Activated CD8-positive, alpha-beta memory T cell treated with anti-CD3 and anti-CD28 coated beads, Interleukin-2, amount 10 ng/mL, durations not matched to agents 7 days and 5 days (primary cell): ENCODE results near the gene CANT1. TPM values are rescaled to one million over a fixed set of nuclear protein-coding genes. Genes with fewer than 3 reads are reported as not detected.
A peak's percentile ranks its signal among the peaks of the same experiment; 100 is the strongest.

Experiments used
- ATAC-seq: fragments of 150-1000 bp; cut with Tn5 transposase; one replicate; pipeline ENCODE4 v1.10.0; 2021; ENCODE audit warnings: moderate library complexity
- CTCF ChIA-PET: fragments of 350-600 bp; sonication (Branson Sonifier 250); formaldehyde crosslinking; loops from one replicate; lab custom pipeline; 2021; ENCODE audit warnings: antibody characterized with exemption; lab: Charles Lee
- DNase-seq: peaks from one replicate; pipeline ENCODE4 v3.0.0-alpha.2; 2020
- H3K27ac Mint-ChIP-seq: one replicate; pipeline ENCODE4 v1.8.0; 2021; ENCODE audit warnings: mild to moderate bottlenecking, mixed read lengths
- H3K27me3 Mint-ChIP-seq: one replicate; pipeline ENCODE4 v1.8.0; 2021; ENCODE audit warnings: mixed read lengths
- H3K36me3 Mint-ChIP-seq: one replicate; pipeline ENCODE4 v1.8.0; 2021; ENCODE audit warnings: mild to moderate bottlenecking, mixed read lengths
- H3K4me1 Mint-ChIP-seq: one replicate; pipeline ENCODE4 v1.8.0; 2021; ENCODE audit warnings: mixed read lengths
- H3K4me3 Mint-ChIP-seq: one replicate; pipeline ENCODE4 v1.8.0; 2021; ENCODE audit warnings: mild to moderate bottlenecking, moderate library complexity, mixed read lengths
- H3K9me3 Mint-ChIP-seq: one replicate; pipeline ENCODE4 v1.8.0; 2022; ENCODE audit warnings: low read depth, mixed read lengths
- total RNA-seq, 2 experiments: library from RNA; stranded (reverse); gene quantifications; one replicate each; pipeline ENCODE4 v1.2.3, GENCODE V29; 2021

The CANT1 gene
- total RNA-seq, 2 experiments from 2014 or later = 67.2 to 78.3 TPM

- no peaks in the 10 kb centered on the region for H3K27me3 Mint-ChIP-seq
- H3K9me3 Mint-ChIP-seq = no peaks in the 10 kb centered on the region
- H3K4me3 Mint-ChIP-seq = no peak overlapping the region
- H3K27ac Mint-ChIP-seq = no peak overlapping the region
- no peak for DNase-seq
- CTCF ChIA-PET = no interaction called here
- ATAC-seq = no peak
- no peaks in the 10 kb centered on the region for H3K4me1 Mint-ChIP-seq
- H3K36me3 Mint-ChIP-seq = peaks cover 31% of the 10 kb centered on the region
Observed at GRCh38 chr17:78997231-78997741, 12.3 kb downstream of the CANT1 start.

GRCh38 chr17:78996781-78997201 lies 12.8 kb downstream of the CANT1 start:
- Mint-ChIP-seq H3K36me3 (peaks cover 31% of the 10 kb centered on the region), H3K27me3 (no peaks in the 10 kb centered on the region), H3K27ac (no peak overlapping the region), H3K4me3 (no peak overlapping the region), H3K4me1 (no peaks in the 10 kb centered on the region), H3K9me3 (no peaks in the 10 kb centered on the region)
- ATAC-seq (no peak), DNase-seq (no peak)
- CTCF ChIA-PET = interaction anchor here (1.0 to 1.6 kb wide), 3 partner anchors 10 to 91 kb away, joined by 3 to 8 read pairs (median 3); no protein-coding TSS in a partner anchor

DNA sequence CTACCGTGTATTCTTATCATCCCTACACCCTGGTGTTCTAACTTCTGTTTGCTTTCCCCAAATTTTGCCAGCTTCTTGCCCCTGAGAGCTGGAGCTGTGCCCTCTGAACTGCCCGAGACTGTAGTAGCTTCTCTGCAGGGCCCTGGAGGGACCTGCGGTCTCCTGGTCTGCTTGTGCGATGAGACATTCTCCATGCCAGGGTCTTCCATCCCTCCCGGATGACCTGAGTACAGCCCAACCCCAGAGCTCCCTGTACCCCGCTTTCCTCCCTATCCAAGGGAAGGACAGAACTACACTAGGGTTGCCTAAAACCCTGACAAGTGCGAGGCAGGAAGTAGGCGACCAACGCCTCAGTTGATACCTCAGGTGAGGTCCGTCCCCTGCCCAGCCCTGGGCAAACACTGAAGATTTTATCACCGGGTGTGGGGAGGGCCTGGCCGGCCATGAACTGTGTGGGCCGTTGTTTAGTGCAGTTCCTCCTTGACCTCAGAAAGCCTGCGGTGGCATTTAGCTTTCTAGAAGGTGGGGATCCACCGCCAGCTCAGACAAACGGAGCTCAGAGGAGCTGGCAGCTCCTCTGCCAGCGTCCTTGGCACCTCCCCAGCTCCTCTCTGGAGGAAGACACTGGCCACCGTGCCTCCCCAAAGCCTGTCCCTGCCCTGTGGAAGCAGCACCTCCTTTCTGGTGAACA lies 13.7 kb downstream of the CANT1 start:
- H3K4me1 Mint-ChIP-seq = no peaks in the 10 kb centered on the region
- CTCF ChIA-PET = interaction anchor here (0.6 to 1.6 kb wide), 4 partner anchors 9 to 191 kb away, joined by 3 to 8 read pairs (median 3); no protein-coding TSS in a partner anchor
- H3K36me3 Mint-ChIP-seq = peaks cover 36% of the 10 kb centered on the region
- H3K9me3 Mint-ChIP-seq = no peaks in the 10 kb centered on the region
- H3K27ac Mint-ChIP-seq = no peak overlapping the region
- DNase-seq = no peak
- no peak overlapping the region for H3K4me3 Mint-ChIP-seq
- H3K27me3 Mint-ChIP-seq = no peaks in the 10 kb centered on the region
- ATAC-seq = no peak

DNA sequence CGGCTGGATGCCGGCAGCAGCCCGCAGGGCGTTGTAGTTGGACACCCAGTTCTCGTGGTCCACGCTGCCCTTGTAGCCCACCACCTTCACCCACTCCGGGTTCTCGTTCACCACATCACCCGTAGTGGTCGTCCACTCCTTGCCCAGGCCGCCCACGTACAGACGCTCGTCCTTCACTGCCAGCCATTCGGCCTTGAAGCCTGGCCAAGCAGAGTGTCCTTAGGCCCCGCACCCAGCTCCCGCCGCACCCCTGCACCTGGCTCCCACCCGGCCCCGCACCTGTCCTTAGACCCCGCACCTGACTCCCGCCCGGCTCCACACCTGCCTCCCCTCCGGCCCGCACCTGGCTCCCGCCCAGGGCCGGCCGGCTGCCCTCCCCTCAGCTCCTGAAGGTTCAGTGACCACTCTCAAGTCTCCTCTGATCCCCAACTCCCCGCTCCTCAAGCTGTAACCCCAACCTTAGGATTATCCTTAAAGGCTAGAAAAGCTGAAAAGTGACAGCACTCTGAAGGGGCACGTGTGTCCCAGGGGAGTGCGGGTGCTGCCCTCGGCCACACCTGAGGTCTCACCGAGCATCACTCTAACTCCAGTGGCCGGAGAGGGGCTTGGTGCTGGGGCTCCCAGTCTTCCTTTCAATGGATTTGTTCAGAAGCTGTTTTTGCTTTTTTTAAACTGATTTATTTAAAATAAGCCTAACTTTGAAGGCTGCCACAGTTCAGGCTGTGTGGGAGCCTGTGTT lies 14.4 kb downstream of the CANT1 start:
- Mint-ChIP-seq H3K4me3 (no peak overlapping the region), H3K36me3 (peaks cover 41% of the 10 kb centered on the region), H3K9me3 (no peaks in the 10 kb centered on the region), H3K27ac (no peak overlapping the region), H3K27me3 (no peaks in the 10 kb centered on the region), H3K4me1 (no peaks in the 10 kb centered on the region)
- DNase-seq (no peak), ATAC-seq (no peak)
- CTCF ChIA-PET = interaction anchor here (1.3 to 1.9 kb wide), 3 partner anchors 8 to 92 kb away, joined by 3 to 8 read pairs (median 5); no protein-coding TSS in a partner anchor

- DNase-seq = no peak
- H3K4me3 Mint-ChIP-seq = no peak overlapping the region
- no peaks in the 10 kb centered on the region for H3K27me3 Mint-ChIP-seq
- H3K4me1 Mint-ChIP-seq = no peaks in the 10 kb centered on the region
- no peaks in the 10 kb centered on the region for H3K9me3 Mint-ChIP-seq
- H3K27ac Mint-ChIP-seq = peak overlapping the region; percentile 19
- CTCF ChIA-PET = interaction anchor here (1.0 to 1.9 kb wide), 5 partner anchors 9 to 48 kb away, joined by 3 to 5 read pairs (median 4); partner anchors contain the start of gene LGALS3BP
- H3K36me3 Mint-ChIP-seq = peaks cover 45% of the 10 kb centered on the region
- no peak for ATAC-seq
Observed at GRCh38 chr17:78993981-78994671, 15.4 kb downstream of the CANT1 start.

DNA sequence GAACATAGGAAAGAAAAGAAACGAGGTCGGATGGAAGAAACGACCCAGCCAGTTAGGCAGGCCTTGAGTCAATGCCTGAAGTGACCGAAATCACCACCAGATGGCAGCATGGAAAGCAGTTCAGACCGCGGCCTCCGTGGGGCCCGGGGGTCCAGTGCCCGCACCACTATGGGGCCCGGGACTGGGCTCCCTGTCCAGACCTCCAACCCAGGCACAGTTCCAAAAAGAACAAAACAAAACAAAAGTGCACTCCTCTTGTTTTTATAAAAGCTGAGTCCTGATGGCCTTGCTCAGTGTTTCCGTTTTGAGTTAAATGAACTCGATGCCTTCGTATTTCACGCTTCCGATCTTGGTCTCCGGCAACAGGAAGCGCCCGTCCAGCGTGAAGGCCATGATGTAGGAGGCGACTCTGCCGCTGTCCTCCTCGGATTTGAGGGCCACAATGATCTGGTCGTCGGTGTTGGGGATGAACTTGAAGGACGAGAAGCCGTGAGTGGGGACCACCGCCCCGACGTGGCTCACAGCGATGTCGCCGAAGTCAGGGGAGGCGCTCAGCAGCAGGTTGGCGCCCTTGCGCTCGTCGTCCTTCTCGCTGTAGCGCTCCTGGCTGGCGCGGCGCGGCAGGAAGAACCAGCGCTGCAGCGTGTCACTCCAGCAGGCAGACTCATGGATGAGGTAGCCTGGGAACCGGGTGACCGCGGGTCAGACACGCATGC lies 16.2 kb downstream of the CANT1 start:
- Mint-ChIP-seq H3K4me3 (no peak overlapping the region), H3K36me3 (peaks cover 45% of the 10 kb centered on the region), H3K27me3 (no peaks in the 10 kb centered on the region), H3K9me3 (no peaks in the 10 kb centered on the region), H3K4me1 (no peaks in the 10 kb centered on the region), H3K27ac (no peak overlapping the region)
- peak; percentile 63 for ATAC-seq
- CTCF ChIA-PET = interaction anchor here (0.7 to 1.9 kb wide), 7 partner anchors 9 to 52 kb away, joined by 3 to 5 read pairs (median 4); partner anchors contain the start of gene LGALS3BP
- peak; percentile 66 for DNase-seq

- DNase-seq = no peak
- Mint-ChIP-seq H3K36me3 (peaks cover 45% of the 10 kb centered on the region), H3K4me3 (no peak overlapping the region), H3K9me3 (no peaks in the 10 kb centered on the region), H3K27ac (no peak overlapping the region), H3K4me1 (no peaks in the 10 kb centered on the region), H3K27me3 (no peaks in the 10 kb centered on the region)
- CTCF ChIA-PET = interaction anchor here (0.7 to 1.3 kb wide), 6 partner anchors 9 to 53 kb away, joined by 3 to 5 read pairs (median 4); partner anchors contain the start of gene LGALS3BP
- ATAC-seq = no peak
Observed at GRCh38 chr17:78992542-78993212, 16.9 kb downstream of the CANT1 start.

DNA sequence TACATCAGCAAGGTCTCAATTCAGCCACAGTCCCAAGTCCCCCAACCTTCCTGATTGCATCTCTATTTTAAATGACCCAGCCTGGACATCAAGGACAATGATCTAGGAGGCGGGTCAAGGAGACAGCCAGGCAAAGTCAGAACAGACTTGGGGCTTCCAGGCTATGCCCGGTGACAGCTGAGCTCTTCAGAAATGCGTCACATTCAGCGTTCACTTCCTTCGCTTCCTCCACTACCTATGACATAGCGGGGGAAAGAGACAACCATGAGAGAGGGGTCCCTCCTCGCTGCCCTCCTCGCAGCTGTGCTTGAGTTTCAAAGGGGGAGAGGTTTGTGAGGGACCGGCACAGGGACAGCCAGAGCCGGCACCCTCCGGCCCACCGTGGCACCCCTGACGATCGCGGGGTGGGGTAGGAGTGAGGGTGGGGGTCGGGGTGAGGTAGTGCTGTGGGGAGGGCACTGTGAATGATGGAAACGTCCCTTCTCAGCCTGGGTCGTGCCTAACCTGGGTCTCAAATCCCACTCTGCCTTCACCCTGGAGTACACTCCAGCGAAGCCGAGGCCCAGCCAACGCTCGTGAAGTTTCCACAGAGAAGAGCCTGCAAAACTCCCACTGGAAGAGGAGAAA lies 17.5 kb downstream of the CANT1 start:
- no peak for ATAC-seq
- CTCF ChIA-PET = interaction anchor here (1.2 to 1.4 kb wide), 2 partner anchors 20 to 50 kb away, joined by 3 to 4 read pairs; no protein-coding TSS in a partner anchor
- DNase-seq = no peak
- Mint-ChIP-seq H3K27ac (no peak overlapping the region), H3K36me3 (peaks cover 42% of the 10 kb centered on the region), H3K9me3 (no peaks in the 10 kb centered on the region), H3K27me3 (no peaks in the 10 kb centered on the region), H3K4me1 (peaks cover 2% of the 10 kb centered on the region), H3K4me3 (no peak overlapping the region)

DNA sequence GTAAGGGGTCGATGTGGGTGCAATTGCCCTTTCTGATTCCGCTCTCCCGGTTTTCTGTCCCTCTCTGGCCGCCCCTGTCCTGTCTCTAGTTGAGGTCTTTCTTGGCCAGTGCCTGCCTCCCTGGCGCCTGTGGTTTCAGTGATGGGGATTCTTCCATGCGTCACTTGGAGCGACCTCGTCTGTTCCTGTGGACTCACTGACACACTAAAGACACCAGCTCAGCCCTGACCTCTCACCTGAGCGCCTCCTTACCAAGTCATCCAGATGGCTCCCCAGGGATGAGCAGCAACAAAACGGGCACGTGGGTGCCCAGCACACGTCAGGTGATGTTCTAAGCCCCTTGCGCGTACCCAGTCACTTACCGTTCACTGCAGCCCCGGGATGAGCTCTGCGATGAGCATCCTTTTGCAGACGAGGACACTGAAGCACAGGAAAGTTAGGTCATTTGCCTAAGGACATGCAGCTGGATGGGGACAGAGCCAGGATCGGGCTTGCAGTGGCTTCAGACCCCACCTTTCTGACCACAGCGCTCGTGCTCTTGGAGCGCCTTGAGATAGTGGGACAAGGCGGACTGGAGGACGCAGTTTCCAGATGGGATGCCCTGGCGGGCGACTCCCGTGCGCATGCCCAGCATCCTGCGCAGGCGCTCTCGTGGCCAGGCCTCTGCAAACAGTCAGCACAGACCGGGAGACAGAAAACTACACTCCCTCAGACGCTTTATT lies 18.4 kb downstream of the CANT1 start:
- ATAC-seq (no peak), DNase-seq (no peak)
- H3K9me3 Mint-ChIP-seq = no peaks in the 10 kb centered on the region
- peaks cover 36% of the 10 kb centered on the region for H3K36me3 Mint-ChIP-seq
- H3K27ac Mint-ChIP-seq = no peak overlapping the region
- peaks cover 10% of the 10 kb centered on the region for H3K4me1 Mint-ChIP-seq
- H3K27me3 Mint-ChIP-seq = peaks cover 7% of the 10 kb centered on the region
- CTCF ChIA-PET = interaction anchor here (1.4 kb wide), 1 partner anchor 51 kb away, joined by 3 read pairs; no protein-coding TSS in a partner anchor
- H3K4me3 Mint-ChIP-seq = no peak overlapping the region

DNA sequence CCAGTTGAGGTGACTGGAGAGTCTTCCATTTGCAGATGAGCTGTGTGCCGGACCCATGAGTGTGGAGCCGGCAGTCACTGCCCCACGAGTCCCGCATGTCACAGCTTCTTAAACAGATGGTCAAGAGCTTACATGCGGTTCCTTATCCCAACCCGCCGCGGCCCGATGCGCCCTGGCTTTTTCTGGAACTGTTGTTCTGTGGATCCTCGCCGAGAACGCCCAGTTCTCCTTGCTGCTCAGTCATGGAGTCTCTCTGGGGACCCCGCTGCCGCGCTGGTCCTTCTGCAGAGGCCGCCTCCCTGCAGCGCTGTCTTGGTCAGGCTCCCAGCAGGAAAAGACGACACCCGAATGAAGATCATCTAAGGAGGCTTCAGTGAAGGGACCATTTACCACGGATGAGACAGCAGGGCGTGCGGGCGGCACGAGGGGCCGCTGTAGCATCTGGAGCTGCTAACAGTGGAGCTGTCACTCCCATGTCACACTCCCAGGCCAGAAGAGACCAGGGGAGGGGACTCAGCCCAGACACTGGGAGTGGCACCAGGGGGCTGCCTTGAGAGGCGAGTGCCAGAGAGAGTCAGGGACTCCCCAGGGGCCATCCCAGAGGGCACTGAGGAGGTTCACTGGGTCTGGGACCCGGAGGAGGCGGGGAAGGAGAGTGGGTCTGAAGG lies 19.1 kb downstream of the CANT1 start:
- Mint-ChIP-seq H3K27ac (no peak overlapping the region), H3K4me3 (no peak overlapping the region), H3K9me3 (no peaks in the 10 kb centered on the region), H3K27me3 (peaks cover 8% of the 10 kb centered on the region), H3K4me1 (peaks cover 15% of the 10 kb centered on the region), H3K36me3 (peaks cover 32% of the 10 kb centered on the region)
- DNase-seq (no peak), ATAC-seq (no peak)
- CTCF ChIA-PET = interaction anchor here (1.4 kb wide), 1 partner anchor 52 kb away, joined by 3 read pairs; no protein-coding TSS in a partner anchor

DNA sequence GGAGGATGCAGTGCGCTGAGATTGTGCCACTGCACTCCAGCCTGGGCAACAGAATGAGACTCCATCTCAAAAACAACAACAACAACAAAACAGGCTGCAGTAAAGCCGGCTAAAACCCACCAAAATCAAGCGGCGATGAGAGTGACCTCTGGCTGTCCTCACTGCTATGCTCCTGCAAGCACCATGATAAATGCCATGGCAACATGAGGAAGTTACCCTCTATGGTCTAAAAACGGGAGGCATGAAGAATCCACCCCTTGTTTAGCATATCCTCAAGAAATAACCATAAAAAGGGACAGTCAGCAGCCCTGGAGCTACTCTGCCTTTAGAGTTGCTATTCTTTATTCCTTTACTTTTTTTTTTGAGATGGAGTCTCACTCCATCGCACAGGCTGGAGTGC lies 21.4 kb downstream of the CANT1 start:
- Mint-ChIP-seq H3K36me3 (peaks cover 20% of the 10 kb centered on the region), H3K27ac (no peak overlapping the region), H3K4me3 (no peak overlapping the region), H3K27me3 (peaks cover 8% of the 10 kb centered on the region), H3K9me3 (no peaks in the 10 kb centered on the region), H3K4me1 (peaks cover 15% of the 10 kb centered on the region)
- DNase-seq (no peak), ATAC-seq (no peak)
- CTCF ChIA-PET = interaction anchor here (0.9 kb wide), 1 partner anchor 53 kb away, joined by 3 read pairs; no protein-coding TSS in a partner anchor
